ENCODE measurements around the gene ZNF444. TPM values are rescaled to one million over a fixed set of nuclear protein-coding genes. Genes with fewer than 3 reads are reported as not detected.

Gene ZNF444
- total RNA-seq, 1 donor from 2014 or later = 16.0 TPM

GRCh38 chr19:56106993-56107392 is 34.1 kb upstream of the ZNF444 start:
- no peak for DNase-seq (ENCODE audit: low read depth, low spot score)

DNA sequence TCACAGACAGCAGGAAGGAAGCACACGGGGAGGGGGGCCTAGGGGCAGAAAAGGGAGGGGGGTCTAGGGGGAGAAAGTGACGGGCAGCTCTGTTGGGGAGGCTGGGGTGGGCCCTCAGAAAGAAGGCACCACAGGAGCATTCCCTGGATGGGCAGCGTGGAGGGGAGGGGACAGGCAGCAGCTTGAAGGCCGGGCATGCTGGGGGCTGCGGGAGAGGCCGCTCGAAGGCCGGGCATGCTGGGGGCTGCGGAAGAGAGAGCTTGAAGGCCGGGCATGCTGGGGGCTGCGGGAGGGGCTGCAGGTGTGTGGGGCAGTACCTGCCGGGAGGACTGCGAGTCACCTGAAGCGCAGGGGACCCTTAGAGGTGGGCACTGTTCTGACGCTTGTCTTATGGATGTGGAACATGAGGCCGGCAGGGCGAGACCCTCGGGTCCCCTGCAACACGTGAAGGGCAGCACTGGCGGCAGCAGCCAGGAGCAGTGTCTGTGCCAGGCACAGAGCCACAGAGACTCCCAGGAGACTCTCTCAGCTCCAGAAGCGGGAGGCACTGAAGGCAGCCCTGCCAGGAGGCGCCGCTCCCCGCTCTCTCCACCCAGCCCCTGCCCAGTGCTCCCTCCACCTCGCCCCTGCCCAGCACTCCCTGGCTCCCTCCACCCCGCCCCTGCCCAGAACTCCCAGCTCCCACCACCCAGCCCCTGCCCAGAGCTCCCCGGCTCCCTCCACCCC is 33.3 kb upstream of the ZNF444 start:
- no peak for DNase-seq (ENCODE audit: low read depth, low spot score)

- no peak for DNase-seq (ENCODE audit: low read depth, low spot score)
Observed at GRCh38 chr19:56108447-56109195, 32.5 kb upstream of the ZNF444 start.

GRCh38 chr19:56109226-56109625 is 31.9 kb upstream of the ZNF444 start:
- DNase-seq (ENCODE audit: low read depth, low spot score) = no peak

DNA sequence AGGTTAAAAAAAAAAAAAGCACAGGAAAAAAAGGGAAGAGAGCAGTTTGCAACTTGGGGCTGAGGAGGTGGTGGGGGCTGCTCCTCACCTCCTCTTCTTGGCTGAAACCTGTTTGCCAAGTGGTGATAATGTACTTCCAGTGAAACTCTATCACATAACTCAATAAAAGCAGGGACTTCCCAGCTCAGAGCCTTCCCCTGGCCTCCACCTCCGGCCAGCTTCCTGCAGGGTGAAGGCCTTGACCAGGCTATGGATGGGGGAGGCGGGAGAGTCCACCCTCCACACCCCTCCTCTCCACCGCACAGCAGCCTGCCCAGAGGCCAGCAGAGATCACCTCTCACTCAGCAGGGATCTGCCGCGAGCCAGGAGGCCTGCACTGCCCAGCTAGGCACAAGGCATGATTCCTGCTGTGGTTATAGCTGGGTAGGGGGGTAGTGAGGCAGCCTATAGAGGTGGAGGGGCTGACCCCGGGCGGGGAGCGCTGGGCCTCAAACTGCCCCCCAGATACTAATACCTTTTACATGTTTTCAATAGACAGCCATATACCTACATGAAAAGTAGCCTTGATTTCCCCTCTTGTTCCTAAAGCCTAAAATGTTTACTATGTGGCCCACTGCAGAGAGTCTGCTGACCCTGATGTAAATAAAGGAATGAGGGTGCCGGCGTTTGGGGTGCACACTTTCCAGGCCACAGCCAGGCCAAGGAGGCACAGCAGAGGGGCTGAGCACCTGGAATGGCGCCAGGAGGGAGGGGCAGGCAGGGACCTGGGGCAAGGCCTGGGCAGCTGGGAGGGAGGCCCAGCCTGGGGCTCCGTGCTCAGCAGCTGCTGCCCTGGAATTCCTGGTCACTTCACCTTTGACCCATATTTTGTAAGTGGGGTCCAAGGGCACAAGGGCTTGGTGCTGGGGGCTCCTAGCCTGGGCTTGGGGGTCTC is 30.3 kb upstream of the ZNF444 start:
- no peak for DNase-seq (ENCODE audit: low read depth, low spot score)

DNA sequence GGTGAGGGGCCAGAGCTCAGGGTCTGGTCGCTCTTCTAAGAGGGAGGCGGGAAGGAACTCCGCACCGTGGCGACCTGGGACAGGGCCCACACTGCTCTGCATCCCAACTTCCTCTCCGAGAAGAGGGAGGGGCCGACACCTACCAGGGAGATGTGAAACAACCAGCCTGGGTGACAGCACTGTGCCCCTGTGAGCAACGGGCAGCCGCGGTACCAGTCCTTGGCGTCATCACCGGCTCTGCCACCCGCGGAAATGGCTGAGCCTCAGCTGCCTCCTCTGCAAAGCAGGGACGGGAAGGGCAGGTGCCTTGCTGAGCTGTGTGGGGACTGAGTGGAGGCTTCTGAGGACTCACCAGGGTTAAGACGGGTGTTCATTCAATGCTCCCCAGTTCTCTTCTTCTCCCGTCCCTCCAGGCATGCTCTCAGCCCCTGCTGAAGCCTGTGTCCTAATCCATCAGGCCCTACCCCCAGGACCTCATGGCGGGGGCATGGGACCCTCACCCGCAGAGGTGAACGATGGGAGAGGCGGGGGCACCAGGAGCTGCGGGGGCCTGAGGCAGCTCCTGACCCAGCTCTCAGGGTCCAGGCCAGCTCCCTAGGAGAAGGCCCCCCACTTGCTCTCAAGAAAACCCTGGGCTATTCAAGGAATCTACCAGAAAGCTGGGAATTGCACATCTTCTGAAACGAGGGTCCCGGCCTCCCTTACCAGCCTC is 29.3 kb upstream of the ZNF444 start:
- DNase-seq (ENCODE audit: low read depth, low spot score) = no peak

DNA sequence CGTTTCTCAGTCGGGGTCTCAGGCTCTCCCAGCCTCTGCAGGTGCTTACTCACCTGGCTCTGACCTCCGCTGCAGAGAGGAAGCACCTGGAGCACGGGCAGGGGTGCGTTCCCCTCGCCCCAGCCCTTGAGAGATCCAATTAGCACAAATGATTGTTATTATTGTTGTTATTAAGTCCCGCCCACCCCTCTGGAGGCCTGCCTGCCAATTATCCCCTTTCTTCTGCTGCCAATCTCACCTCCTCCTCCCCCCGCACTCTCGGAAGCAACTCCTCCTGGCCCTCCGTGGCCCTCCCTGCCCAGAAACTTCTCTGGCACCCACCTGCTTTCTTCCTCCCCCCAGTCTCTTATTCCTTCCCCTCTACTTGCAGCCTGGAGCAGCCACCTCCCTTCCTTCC is 28.8 kb upstream of the ZNF444 start:
- DNase-seq (ENCODE audit: low read depth, low spot score) = no peak

GRCh38 chr19:56113074-56113632 is 27.9 kb upstream of the ZNF444 start:
- no peak for DNase-seq (ENCODE audit: low read depth, low spot score)

DNA sequence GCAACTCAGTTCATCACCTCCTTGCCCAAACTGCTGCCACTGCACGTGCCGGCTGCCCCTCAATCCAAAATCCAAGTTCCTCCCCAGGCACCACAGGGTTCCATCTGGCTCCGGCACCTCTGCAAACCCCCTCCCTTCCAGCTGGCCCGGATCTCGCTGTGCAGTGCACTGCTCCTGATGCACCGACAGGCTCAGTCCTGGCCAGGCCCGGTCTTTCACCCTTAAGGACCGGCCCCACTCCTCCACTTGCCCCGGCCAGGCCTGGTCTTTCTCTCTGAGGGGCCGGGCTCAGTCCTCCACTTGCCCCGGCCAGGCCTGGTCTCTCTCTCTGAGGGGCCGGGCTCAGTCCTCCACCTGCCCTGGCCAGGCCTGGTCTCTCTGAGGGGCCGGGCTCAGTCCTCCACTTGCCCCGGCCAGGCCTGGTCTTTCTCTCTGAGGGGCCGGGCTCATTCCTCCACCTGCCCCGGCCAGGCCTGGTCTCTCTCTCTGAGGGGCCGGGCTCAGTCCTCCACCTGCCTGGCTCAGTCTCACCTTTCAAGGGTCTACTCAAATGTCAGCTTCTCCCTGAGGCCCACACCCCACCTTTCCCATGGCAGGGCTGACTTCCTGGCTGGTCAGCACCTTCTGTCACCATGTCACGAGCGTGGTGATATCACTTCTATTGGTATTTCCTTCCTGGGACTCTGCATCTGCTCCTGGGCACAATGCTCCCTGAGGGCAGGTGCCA is 26.9 kb upstream of the ZNF444 start:
- no peak for DNase-seq (ENCODE audit: low read depth, low spot score)

DNA sequence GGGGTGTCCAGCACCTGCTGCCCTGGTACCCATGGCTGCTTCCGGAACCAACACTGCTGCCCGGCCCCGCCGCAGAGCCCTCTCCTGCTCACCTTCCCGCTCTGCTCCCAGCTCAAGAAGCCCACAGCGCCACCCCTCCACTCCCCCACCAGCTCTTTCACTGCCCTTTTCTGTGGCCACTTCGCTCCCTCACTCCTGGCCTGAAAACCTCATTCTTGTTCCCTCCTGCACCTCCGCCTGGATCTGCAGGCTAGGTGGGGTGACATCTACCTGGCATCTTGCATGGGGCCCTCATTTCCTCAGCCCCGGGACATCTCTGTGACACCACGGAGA is 26.3 kb upstream of the ZNF444 start:
- DNase-seq (ENCODE audit: low read depth, low spot score) = no peak

GRCh38 chr19:56115490-56115889 is 25.6 kb upstream of the ZNF444 start:
- DNase-seq (ENCODE audit: low read depth, low spot score) = no peak

DNA sequence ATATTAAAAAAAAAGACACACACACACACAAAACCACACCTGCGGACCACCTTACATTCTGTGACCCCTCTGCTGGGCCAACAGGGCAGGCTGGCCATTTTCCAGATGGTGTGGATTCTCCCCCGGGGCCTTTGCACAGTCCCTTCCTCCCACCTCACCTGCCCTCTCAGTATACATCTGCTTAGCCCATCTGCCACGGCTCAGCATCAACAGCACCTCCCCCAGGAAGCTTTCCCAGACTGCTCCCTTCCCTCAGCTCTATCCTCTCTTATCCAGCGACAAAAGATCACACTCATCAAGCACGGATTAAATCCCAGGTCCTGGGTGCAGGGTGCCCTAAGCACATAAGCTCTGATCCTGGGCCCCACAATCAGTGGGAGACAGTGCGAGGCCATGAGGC is 24.5 kb upstream of the ZNF444 start:
- no peak for DNase-seq (ENCODE audit: low read depth, low spot score)

DNA sequence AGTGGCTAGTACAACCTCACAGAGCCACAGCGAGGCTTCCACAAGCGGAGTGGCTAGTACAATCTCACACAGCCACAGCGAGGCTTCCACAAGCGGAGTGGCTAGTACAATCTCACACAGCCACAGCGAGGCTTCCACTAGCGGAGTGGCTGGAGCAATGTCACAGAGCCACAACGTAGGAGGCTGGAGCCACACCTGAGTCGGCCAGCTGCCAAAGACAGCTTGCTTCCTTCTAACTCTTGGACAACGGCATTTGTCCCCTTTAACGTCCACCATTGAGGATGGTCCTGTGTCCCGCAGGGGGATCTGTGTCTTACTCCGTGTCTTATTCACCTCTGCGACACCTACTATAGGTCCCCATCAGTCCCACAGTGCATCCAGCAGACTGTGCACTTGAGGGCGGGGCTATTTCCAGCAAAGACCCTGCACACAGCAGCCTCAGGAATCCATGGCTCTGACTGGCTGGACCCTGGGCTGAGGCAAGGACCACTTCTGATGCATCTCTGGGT is 23.7 kb upstream of the ZNF444 start:
- DNase-seq (ENCODE audit: low read depth, low spot score) = no peak

GRCh38 chr19:56117889-56118288 is 23.2 kb upstream of the ZNF444 start:
- DNase-seq (ENCODE audit: low read depth, low spot score) = no peak

DNA sequence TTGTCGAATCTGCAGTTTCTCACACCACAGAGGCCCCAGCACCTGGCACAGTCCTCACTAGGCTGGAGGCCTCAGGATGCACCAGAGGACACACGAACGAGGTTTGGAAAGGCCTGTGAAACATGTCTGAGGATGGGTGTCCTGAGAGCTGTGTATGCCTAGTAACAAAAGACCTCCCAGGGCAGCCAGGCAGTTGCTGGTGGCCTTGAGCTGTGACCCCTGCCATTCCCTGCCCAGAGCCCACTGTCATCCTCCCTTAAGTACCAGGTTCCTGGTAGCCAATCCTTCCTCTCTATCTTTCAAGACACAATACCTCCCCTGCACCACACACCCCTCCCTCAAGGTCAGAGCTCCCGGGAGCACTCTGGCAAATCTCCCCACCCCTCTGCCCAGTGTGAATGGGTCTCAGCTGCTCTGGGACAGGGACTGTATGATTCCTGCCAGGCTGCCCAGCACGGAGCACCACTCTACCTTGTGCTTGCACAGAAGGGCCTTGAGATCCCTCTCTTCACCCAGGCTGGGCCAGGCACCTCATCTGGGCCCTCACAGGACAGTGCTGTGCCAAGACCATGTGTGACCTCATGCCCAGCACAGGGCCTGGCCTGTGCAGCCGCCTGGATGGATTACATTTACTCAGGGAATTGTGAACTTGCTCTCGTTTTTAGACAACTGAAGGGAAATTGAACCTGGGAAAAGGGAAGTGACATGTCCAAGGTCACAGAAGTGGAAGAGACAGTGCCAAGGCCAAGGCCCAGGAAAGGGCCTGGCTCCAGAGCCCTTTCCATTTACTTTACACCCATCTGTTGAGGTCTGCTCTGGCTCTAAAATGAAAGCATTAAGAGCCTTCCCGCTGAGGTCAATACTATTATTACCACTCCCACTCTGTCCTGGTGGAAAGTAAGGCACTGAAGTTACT is 22.2 kb upstream of the ZNF444 start:
- no peak for DNase-seq (ENCODE audit: low read depth, low spot score)

GRCh38 chr19:56119582-56119978 is 21.5 kb upstream of the ZNF444 start:
- no peak for DNase-seq (ENCODE audit: low read depth, low spot score)

DNA sequence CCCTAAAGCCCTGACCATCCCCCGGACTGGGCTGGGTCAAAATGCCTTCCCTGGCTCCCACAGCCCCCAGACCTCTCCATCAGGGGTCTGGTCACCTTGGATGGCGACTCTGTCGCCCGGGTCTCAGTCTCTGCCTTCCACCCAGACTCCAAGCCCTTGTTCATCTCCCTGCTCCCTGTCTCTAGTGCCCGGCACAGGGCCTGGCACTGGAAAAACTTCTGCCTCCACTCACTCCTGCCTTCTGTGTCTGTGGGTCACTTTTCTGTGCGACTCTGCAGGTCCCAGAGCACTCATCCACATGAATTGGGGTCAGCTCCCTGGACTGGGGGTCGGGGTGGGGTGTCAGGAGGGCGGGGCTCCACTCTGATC is 21.1 kb upstream of the ZNF444 start:
- no peak for DNase-seq (ENCODE audit: low read depth, low spot score)

DNA sequence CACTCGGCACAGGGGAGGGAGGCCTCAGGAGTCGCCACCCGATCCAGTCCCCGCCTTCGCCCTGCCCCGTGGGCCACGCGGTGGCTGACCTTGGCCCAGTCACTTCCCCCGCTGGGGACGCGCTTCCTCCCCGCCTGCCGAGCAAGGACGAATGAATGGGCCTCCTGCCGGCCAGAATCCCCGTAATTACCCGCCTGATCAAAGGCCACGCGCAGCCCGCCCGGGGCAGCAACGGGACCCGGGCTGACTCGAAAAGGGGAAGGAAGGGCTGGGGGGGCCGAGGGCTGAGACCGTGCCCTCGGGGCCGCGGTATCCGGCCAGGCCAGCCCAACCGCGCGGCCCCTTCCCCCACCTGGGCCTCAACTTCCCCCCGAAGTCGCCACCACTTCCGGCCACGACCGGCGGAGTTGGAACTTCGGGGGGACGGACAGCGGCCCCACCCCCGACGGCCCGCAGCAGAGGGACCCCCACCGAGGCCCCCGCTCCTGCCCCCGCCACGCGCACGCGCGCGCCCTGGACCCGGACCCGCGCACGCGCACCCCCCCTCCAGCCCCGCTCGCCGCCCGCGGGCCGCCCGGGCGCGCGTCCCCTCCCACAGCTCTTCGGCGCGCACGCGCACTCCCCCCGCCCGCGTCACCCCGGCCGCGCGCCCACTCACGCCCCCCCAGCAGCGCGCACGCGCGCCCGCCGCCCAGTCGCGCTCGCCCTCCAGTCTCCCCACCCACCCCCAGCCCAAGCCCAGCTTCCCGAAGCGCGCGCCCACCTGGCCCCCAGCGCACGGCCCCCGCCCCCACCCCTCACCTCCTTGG is 20.5 kb upstream of the ZNF444 start:
- DNase-seq (ENCODE audit: low read depth, low spot score) = peak; percentile 43
